Natural killer cell treated with Interleukin-12 subunit alpha and Interleukin-12 subunit beta and Interleukin-15 and Interleukin-18, amount 100 ng/mL, for 72 hours (primary cell): ENCODE data around the gene DTX1. TPM values are rescaled to one million over a fixed set of nuclear protein-coding genes. Genes with fewer than 3 reads are reported as not detected.
A peak's percentile ranks its signal among the peaks of the same experiment; 100 is the strongest.
"Not testable (repeated sequence)": the region's sequence is repeated elsewhere in the genome, so short reads cannot be mapped to it uniquely, and the experiment has no call there.

Experiments used
- ATAC-seq, 2 donors: fragments of 150-1000 bp; cut with Tn5 transposase in 1 of 2; sonication (Bioruptor Pico), chemical (Tn5 transposase) in 1 of 2; 2 replicates each; pipeline ENCODE4 v1.10.0; 2021
- DNase-seq: peaks from one replicate; pipeline ENCODE4 v3.0.0; 2022; ENCODE audit warnings: low spot score
- H3K27ac Mint-ChIP-seq, 2 donors: 1 replicate in 1 of 2; 2 replicates in 1 of 2; pipeline ENCODE4 v1.8.0; 2022; ENCODE audit warnings: mixed read lengths in 2 of 2, mild to moderate bottlenecking in 1 of 2, moderate library complexity in 1 of 2
- H3K27me3 Mint-ChIP-seq, 2 donors: 1 replicate in 1 of 2; 2 replicates in 1 of 2; pipeline ENCODE4 v1.8.0; 2022; ENCODE audit warnings: mixed read lengths in 2 of 2
- H3K36me3 Mint-ChIP-seq: one replicate; pipeline ENCODE4 v1.8.0; 2022; ENCODE audit warnings: mixed read lengths
- H3K4me1 Mint-ChIP-seq, 2 donors: 1 replicate in 1 of 2; 2 replicates in 1 of 2; pipeline ENCODE4 v1.8.0; 2022; ENCODE audit warnings: low read depth in 2 of 2, mixed read lengths in 2 of 2, mild to moderate bottlenecking in 1 of 2
- H3K4me3 Mint-ChIP-seq: one replicate; pipeline ENCODE4 v1.8.0; 2022; ENCODE audit warnings: mixed read lengths
- H3K9me3 Mint-ChIP-seq: 2 replicates; pipeline ENCODE4 v1.8.0; 2022; ENCODE audit warnings: mixed read lengths
- total RNA-seq, 2 donors: library from RNA; stranded (reverse); gene quantifications; one replicate each; pipeline ENCODE4 v1.2.3, GENCODE V29; 2022

DTX1 gene
- total RNA-seq, 2 donors from 2014 or later = 1.2 TPM; not detected in 1

DNA sequence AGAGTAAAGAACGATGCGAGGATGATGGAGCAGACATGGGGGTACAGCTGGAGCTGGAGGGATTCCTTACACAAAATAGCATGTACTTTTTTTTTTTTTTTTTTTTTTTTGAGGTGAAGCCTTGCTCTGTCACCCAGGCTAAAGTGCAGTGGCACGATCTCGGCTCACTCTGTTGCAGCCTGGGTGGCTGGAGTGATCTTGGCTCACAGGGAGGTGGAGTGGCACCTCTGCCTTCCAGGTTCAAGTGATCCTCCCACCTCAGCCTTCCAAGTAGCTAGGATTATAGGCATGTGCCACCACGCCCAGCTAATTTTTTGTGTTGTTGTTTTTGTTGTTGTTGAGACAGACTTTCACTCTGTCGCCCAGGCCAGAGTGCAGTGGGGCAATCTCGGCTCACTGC, 84.2 kb downstream of the DTX1 start:
- no peak overlapping the region for H3K27ac Mint-ChIP-seq
- no peaks in the 10 kb centered on the region for H3K9me3 Mint-ChIP-seq
- no peak for ATAC-seq
- H3K27me3 Mint-ChIP-seq = peaks cover 0 to 8% of the 10 kb centered on the region in 2 donors
- H3K4me3 Mint-ChIP-seq = no peak overlapping the region
- H3K4me1 Mint-ChIP-seq = peaks cover 0 to 2% of the 10 kb centered on the region in 2 donors
- H3K36me3 Mint-ChIP-seq = no peaks in the 10 kb centered on the region
- DNase-seq = no peak

DNA sequence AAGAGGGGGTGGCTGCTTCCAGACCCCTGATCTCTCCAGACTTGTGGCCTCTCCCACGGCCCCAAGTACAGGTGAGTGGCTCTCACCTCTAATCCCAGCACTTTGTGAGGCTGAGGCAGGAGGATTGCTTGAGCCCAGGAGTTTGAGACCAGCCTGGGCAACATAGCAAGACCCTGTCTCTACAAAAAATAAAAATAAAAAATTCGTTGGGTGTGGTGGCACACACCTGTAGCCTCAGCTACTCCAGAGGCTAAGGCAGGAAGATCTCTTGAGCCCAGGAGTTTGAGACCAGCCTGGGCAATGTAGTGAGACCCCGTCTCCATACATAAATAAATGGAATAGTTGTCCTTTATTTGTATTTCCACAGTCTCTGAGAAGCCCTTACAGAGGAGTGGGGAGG, 85.2 kb downstream of the DTX1 start:
- not testable (repeated sequence) for DNase-seq, H3K4me3 Mint-ChIP-seq, H3K36me3 Mint-ChIP-seq, ATAC-seq, H3K27ac Mint-ChIP-seq, H3K4me1 Mint-ChIP-seq, H3K27me3 Mint-ChIP-seq, H3K9me3 Mint-ChIP-seq

DNA sequence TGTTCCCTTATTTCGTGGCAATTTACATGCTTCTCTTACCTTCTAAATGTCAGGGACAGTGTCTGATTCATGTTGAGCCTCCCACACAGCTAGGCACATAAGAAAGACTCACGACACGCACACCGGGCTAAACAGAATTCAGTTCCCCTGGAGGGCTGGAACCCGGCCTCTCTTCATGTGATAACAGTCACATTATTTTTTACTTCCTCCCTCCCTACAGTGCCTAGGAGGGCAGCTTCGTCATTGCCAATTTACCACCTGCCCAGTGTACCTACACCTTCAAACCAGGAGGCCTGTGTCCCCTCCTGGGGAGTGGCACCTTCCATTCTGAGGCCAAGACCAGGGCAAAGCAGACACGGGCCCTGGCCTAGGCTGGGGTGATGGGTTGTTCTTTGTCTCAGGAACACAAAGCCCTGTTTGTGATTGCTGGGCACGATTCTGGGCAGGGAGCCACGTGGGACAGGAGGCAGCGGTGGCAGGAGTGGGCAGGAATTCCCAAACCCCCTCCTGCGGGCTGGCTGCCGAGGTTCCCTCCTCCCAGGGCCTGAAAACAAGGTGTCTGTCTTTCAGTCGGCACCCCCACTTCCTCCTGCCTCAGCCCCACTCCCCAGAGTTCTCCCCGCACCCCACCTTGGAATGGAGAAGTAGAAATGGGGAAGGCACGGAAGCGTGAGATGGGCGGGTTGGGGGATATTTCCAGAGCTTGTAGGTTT, 85.8 kb downstream of the DTX1 start:
- ATAC-seq (peak in 1 of 2 donors; percentile 5), DNase-seq (no peak)
- Mint-ChIP-seq H3K27ac (no peak overlapping the region), H3K4me3 (no peak overlapping the region), H3K36me3 (no peaks in the 10 kb centered on the region), H3K9me3 (no peaks in the 10 kb centered on the region), H3K27me3 (no peaks in the 10 kb centered on the region), H3K4me1 (no peaks in the 10 kb centered on the region)

- Mint-ChIP-seq H3K36me3 (no peaks in the 10 kb centered on the region), H3K9me3 (no peaks in the 10 kb centered on the region), H3K4me3 (no peak overlapping the region), H3K4me1 (no peaks in the 10 kb centered on the region), H3K27ac (no peak overlapping the region), H3K27me3 (no peaks in the 10 kb centered on the region)
- DNase-seq = no peak
- ATAC-seq = no peak
Observed at GRCh38 chr12:113142886-113143332, 86.4 kb downstream of the DTX1 start.

- H3K4me3 Mint-ChIP-seq = no peak overlapping the region
- no peaks in the 10 kb centered on the region for H3K27me3 Mint-ChIP-seq
- no peaks in the 10 kb centered on the region for H3K36me3 Mint-ChIP-seq
- ATAC-seq (no peak), DNase-seq (no peak)
- H3K9me3 Mint-ChIP-seq = no peaks in the 10 kb centered on the region
- no peaks in the 10 kb centered on the region for H3K4me1 Mint-ChIP-seq
- H3K27ac Mint-ChIP-seq = no peak overlapping the region
Observed at GRCh38 chr12:113143959-113144358, 87.4 kb downstream of the DTX1 start.

DNA sequence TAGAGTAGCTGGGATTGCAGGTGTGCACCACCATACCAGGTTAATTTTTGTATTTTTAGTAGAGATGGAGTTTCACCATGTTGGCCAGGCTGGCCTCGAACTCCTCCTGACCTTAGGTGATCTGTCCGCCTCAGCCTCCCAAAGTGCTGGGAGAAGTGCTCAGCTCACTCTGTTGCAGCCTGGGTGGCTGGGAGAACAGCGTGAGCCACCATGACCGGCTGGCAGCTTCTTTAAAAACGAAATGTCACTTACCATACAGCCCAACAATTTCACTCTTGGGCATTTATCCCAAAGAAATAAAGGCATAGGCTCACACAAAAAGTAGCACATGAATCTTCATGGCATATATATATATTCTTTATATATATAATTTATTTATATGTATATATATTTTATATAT, 88.3 kb downstream of the DTX1 start:
- Mint-ChIP-seq H3K4me3 (no peak overlapping the region), H3K9me3 (no peaks in the 10 kb centered on the region), H3K36me3 (no peaks in the 10 kb centered on the region), H3K27me3 (no peaks in the 10 kb centered on the region), H3K4me1 (no peaks in the 10 kb centered on the region), H3K27ac (no peak overlapping the region)
- no peak for ATAC-seq
- no peak for DNase-seq

- H3K27ac Mint-ChIP-seq = no peak overlapping the region
Observed at GRCh38 chr12:113145720-113146551, 89.4 kb downstream of the DTX1 start.

DNA sequence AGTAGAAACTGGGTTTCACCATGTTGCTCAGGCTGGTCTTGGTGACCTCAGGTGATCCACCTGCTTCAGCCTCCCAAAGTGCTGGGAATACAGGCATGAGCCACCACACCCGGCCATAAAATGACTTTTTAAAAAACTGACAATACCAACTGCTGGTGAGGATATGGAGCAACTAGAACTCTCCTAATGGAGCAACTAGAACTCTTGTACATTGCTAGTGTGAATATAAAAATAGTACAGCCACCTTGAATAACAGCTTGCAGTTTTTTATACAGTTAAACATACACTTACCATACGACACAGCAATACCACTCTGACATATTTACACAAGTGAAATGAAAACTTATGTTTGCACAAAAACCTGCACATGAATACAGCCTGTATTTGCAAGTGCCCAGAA, 90.5 kb downstream of the DTX1 start:
- DNase-seq (no peak), ATAC-seq (no peak)
- H3K4me3 Mint-ChIP-seq = no peak overlapping the region
- no peak overlapping the region for H3K27ac Mint-ChIP-seq
- no peaks in the 10 kb centered on the region for H3K36me3 Mint-ChIP-seq
- H3K9me3 Mint-ChIP-seq = no peaks in the 10 kb centered on the region
- peaks cover 2 to 4% of the 10 kb centered on the region in 2 donors for H3K4me1 Mint-ChIP-seq
- H3K27me3 Mint-ChIP-seq = peaks cover 8 to 9% of the 10 kb centered on the region in 2 donors

More at GRCh38 chr12:113145720-113146551, 89.4 kb downstream of the DTX1 start:
- H3K4me1 Mint-ChIP-seq = peaks cover 0 to 3% of the 10 kb centered on the region in 2 donors
- DNase-seq (no peak), ATAC-seq (no peak)
- no peaks in the 10 kb centered on the region for H3K9me3 Mint-ChIP-seq
- H3K36me3 Mint-ChIP-seq = no peaks in the 10 kb centered on the region
- H3K4me3 Mint-ChIP-seq = no peak overlapping the region
- H3K27me3 Mint-ChIP-seq = peaks cover 4 to 6% of the 10 kb centered on the region in 2 donors

Other genes with a start within 250 kb of the DTX1 start
- 1 to 10 TPM; 2.8 to 4.7 TPM for gene OAS1, start 149.8 kb upstream of the DTX1 start, total RNA-seq
- 10 to 100 TPM; 20.1 to 22.5 TPM for gene OAS3, start 118.3 kb upstream of the DTX1 start, total RNA-seq
- gene OAS2, start 78.2 kb upstream of the DTX1 start, total RNA-seq = 10 to 100 TPM; 59.2 to 69.7 TPM
- gene RASAL1, start 79.0 kb downstream of the DTX1 start, total RNA-seq = not detected
- gene CFAP73, start 93.0 kb downstream of the DTX1 start, total RNA-seq = under 1 TPM in 1 of 2 donors, not detected in 1; 0.28 TPM
- gene DDX54, start 128.7 kb downstream of the DTX1 start, total RNA-seq = 100 to 1,000 TPM in 1 of 2 donors, 10 to 100 TPM in 1; 85.8 to 143 TPM
- gene RITA1, start 129.0 kb downstream of the DTX1 start, total RNA-seq = 10 to 100 TPM; 19.6 to 27.3 TPM
- 10 to 100 TPM; 14.1 to 43.6 TPM for gene TPCN1, start 164.7 kb downstream of the DTX1 start, total RNA-seq